GM21529 (cell line): ENCODE results near the gene NPPB.

ENCODE experiments used
- ATAC-seq: cut with Tn5 transposase; IDR thresholded peaks from one replicate; pipeline ENCODE4 v1.9.1; 2021; ENCODE audit not compliant: unreplicated experiment

The NPPB gene

GRCh38 chr1:11858968-11859871 lies 475 bp upstream of the NPPB start:
- ATAC-seq = no peak

GRCh38 chr1:11858158-11858557 lies 587 bp downstream of the NPPB start:
- no peak for ATAC-seq

GRCh38 chr1:11857164-11857851 lies 1.4 kb downstream of the NPPB start:
- ATAC-seq = no peak

- ATAC-seq = no peak
These were observed 2.0 kb downstream of the NPPB start for GRCh38 chr1:11856698-11857097.

GRCh38 chr1:11855430-11855829 lies 3.3 kb downstream of the NPPB start:
- ATAC-seq = no peak

GRCh38 chr1:11854519-11854918 lies 4.2 kb downstream of the NPPB start:
- no peak for ATAC-seq

- ATAC-seq = no peak
These were observed 7.6 kb downstream of the NPPB start for GRCh38 chr1:11851180-11851579.

- no peak for ATAC-seq
These were observed 8.6 kb downstream of the NPPB start for GRCh38 chr1:11850156-11850555.

- ATAC-seq = no peak
These were observed 10.4 kb downstream of the NPPB start for GRCh38 chr1:11848373-11848700.

GRCh38 chr1:11847667-11848372 lies 10.9 kb downstream of the NPPB start, which contains the start of gene NPPA:
TSS of gene NPPA (minus strand) at chr1:11847783. CDS start at chr1:11847684, 99 bp downstream.
- no peak for ATAC-seq

- no peak for ATAC-seq
These were observed 13.0 kb downstream of the NPPB start for GRCh38 chr1:11845641-11846335.

GRCh38 chr1:11842154-11843041 lies 16.3 kb downstream of the NPPB start:
- ATAC-seq = peak; percentile 56

GRCh38 chr1:11841245-11842153 lies 17.2 kb downstream of the NPPB start:
- no peak for ATAC-seq

- no peak for ATAC-seq
These were observed 18.7 kb downstream of the NPPB start for GRCh38 chr1:11839727-11840705.

- no peak for ATAC-seq
These were observed 20.1 kb downstream of the NPPB start for GRCh38 chr1:11838349-11839272.

GRCh38 chr1:11837767-11838348 lies 20.9 kb downstream of the NPPB start:
- no peak for ATAC-seq
